Right cardiac atrium (tissue), 5 donors: Measurements from ENCODE around the gene CACNA1B. TPM values are rescaled to one million over a fixed set of nuclear protein-coding genes. Genes with fewer than 3 reads are reported as not detected.

Experiments
- ATAC-seq, 2 donors: fragments of 200-7000 bp; cut with Tn5 transposase; one replicate each; pipeline versions ENCODE4 v1.8.0 to v1.9.1; 2020; ENCODE audit warnings: moderate library complexity in 2 of 2, mild to moderate bottlenecking in 1 of 2
- DNase-seq, 3 donors: peaks; one replicate each; pipeline ENCODE4 v3.0.0-alpha.2; 2020
- H3K27ac ChIP-seq: one replicate; pipeline ENCODE4 v1.5.1; 2013; ENCODE audit warnings: mild to moderate bottlenecking, low read length, control low read depth, moderate library complexity
- H3K27me3 ChIP-seq: one replicate; pipeline ENCODE4 v1.6.1; 2013; ENCODE audit not compliant: control insufficient read depth, insufficient read depth
- H3K4me1 ChIP-seq: one replicate; pipeline ENCODE4 v1.6.1; 2013; ENCODE audit warnings: low read length; ENCODE audit not compliant: control insufficient read depth, insufficient read depth
- H3K4me3 ChIP-seq: one replicate; pipeline ENCODE4 v1.5.1; 2013; ENCODE audit warnings: low read length, control low read depth
- H3K9me3 ChIP-seq: one replicate; pipeline ENCODE4 v1.6.1; 2013; ENCODE audit warnings: low read length; ENCODE audit not compliant: control insufficient read depth
- WGBS: extraction: QIAGEN DNeasy Blood & Tissue Kit; methylation state at CpG from one replicate; pipeline ENCODE4 v1.1.7; 2013; 5-methylcytosine and 5-hydroxymethylcytosine counted together
- intact Hi-C, 4 donors: fragments of 100-400 bp; cut with DNase I; formaldehyde crosslinking; loops; one replicate each; pipeline versions ENCODE4 v1.11.0 to v1.14.0; 2022 to 2023
- polyA plus RNA-seq: library from polyadenylated mRNA; stranded (reverse); fragments of 200-250 nt; gene quantifications from one replicate; pipeline ENCODE4 v1.2.3, GENCODE V29; 2013
- total RNA-seq, 4 donors: library from RNA; stranded (reverse); fragmentation: NEBNext Ultra II Directional; extraction: Animal tissue kit (Norgen Biotek cat#: 25700); gene quantifications; one replicate each; pipeline ENCODE4 v1.2.1, GENCODE V29; 2021
- donor health status: healthy with polysubstance abuse.
- donor health status: DM: no; HTN: yes; CAD: no.
- donor health status: DM: no; HTN: no; CAD: no.
- donor health status: DM: no; HTN: yes; CAD: no; lungs with severe emphysema.
- donor health status: DM: yes; HTN: yes; CAD: no.

Gene CACNA1B
- total and polyA plus RNA-seq, 5 donors, result 0.05 to 0.44 (median 0.09) TPM

DNA sequence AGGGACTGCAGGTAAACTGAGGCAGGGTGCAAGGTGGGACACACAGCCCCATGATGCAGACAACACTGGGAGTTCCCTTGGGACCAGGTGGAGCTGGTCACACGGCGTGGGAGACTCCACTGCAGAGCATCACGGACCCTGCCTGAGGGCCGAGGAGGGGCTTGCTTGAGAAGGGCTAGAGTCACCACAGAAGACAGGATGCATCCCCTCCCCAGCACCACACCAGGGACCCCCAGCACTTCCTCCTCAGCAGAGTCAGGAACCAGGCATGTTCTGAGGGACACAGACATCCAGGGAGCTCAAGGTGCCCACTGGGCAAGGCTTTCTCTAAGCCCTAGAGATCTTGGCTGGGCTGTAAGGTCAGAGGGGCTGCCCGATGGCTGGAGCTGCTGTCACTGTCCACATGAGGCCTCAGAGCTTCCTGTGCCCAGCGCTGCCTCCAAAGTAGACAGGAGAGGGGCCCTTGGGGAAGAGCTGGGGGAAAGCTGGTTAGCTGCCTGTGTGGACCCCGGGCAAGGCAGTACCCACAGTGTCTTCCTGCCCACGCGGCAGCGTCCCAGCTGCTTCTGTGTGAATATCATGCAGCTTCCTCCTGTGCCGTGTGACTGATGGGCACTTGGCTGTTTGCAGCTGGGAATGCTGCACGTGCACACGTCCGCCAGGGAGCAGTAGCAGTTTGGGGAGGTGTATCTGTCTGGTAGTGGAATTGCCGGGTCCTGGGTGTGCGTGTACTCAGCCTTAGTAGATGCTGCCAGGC, 176.6 kb downstream of the CACNA1B start:
- peak in 1 of 3 donors; percentile 7 for DNase-seq
- Histone ChIP-seq H3K27ac (no peak overlapping the region), H3K4me3 (no peak overlapping the region), H3K9me3 (no peaks in the 10 kb centered on the region), H3K27me3 (no peaks in the 10 kb centered on the region), H3K4me1 (no peaks in the 10 kb centered on the region)
- ATAC-seq, result no peak
- intact Hi-C loops, result no loop called here
- 66% methylated on average over 16 of the region's 16 CpGs for WGBS

DNA sequence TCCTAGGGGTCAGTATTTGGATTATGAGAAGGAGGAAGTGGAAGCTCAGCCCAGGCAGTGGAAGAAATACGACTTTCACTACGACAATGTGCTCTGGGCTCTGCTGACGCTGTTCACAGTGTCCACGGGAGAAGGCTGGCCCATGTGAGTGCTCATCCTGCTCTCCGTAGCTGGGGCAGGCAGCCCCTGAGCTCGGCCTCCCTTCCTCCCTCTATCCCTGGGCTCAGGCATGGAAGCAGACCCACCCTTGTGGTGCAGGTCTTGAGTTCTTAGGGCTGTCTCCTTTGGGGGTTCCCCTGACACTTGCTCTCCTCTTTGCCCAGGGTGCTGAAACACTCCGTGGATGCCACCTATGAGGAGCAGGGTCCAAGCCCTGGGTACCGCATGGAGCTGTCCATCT, 180.1 kb downstream of the CACNA1B start:
- WGBS, result 79% methylated on average over 8 of the region's 8 CpGs
- Histone ChIP-seq H3K27ac (no peak overlapping the region), H3K27me3 (no peaks in the 10 kb centered on the region), H3K4me1 (no peaks in the 10 kb centered on the region), H3K9me3 (no peaks in the 10 kb centered on the region), H3K4me3 (no peak overlapping the region)
- ATAC-seq (no peak), DNase-seq (no peak)
- intact Hi-C loops, result no loop called here

DNA sequence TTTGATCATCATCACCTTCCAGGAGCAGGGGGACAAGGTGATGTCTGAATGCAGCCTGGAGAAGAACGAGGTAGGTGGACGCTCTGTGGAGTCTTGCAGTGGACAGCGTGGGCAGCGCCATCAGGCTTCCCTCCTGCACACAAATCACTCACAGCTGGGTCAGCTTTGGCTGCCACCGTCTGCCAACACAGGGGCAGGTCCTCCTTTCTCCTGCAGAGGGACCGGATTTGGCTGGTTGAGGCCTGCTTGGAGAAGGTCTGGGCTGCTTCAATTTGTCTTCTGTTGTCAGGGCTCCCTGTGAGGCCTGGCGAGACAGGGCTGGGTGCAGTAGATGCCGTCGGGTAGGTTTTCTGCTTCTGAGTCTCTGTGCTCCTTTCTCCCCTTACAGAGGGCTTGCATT, 180.6 kb downstream of the CACNA1B start:
- H3K27ac ChIP-seq, result no peak overlapping the region
- intact Hi-C loops, result no loop called here
- no peaks in the 10 kb centered on the region for H3K27me3 ChIP-seq
- H3K4me1 ChIP-seq, result no peaks in the 10 kb centered on the region
- 87% methylated on average over 9 of the region's 9 CpGs for WGBS
- no peak for ATAC-seq
- no peak overlapping the region for H3K4me3 ChIP-seq
- no peaks in the 10 kb centered on the region for H3K9me3 ChIP-seq
- DNase-seq, result no peak

DNA sequence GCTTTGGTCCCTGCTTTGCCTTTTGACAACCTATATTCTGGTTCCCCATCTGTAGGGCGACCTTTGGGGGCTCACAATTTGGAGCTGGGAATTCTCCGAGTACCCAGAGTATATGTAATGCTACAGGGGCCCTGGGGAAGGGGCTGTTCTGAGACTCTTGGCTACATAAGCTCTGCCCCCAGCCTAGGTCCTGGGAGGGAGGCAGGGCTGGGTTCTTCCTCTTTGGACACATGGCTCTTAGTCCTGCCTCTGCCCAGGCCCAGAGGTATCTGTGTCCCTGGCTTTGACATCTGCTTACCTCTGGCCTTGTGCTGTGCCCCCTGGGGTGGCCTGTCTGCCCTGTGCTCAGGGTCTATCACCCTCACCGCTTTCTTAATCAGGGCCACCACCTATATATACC, 181.6 kb downstream of the CACNA1B start:
- H3K9me3 ChIP-seq, result no peaks in the 10 kb centered on the region
- no peak overlapping the region for H3K4me3 ChIP-seq
- no peak overlapping the region for H3K27ac ChIP-seq
- intact Hi-C loops, result no loop called here
- no peaks in the 10 kb centered on the region for H3K4me1 ChIP-seq
- H3K27me3 ChIP-seq, result no peaks in the 10 kb centered on the region
- ATAC-seq, result no peak
- WGBS, result 81% methylated on average over 3 of the region's 3 CpGs
- no peak for DNase-seq

DNA sequence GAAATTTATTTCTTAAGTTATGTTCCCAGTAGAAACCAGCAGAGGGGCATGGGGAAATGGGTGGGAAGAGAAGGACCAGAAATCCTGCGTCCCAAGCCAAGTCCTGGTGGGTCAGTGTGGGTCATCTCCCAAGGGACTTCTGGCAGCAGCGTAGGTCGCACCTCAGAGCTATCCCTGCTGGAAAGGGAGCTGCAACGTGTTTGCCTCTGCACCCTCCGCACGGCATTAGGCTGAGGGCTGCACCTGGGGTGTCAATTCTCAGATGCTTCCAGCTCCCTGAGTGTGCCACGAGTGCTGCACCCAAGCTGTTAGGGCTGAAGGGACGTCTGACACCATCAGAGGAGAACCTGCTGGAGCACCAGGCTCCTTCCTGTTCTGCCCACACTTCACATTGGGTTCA, 182.8 kb downstream of the CACNA1B start:
- 71% methylated on average over 8 of the region's 8 CpGs for WGBS

DNA sequence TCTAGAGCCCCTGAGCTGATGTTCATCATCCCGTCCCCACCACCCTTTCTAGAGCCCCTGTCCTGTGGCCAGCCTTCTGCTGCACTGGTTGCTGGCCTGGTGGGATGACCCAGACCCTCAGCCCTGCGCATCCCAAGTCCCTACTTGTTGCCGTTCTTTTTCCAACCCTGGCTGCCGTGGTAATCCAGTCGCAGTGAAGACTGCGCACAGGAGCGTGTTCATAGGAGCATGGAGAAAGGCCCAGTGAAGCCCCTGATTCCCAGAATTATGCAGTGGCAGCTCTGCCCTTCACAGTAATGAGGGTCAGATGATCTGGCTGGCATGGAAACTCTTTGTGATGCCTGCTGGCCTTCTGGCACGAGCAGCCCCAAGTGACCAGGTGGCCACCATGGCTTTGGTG, 183.3 kb downstream of the CACNA1B start:
- WGBS, result 83% methylated on average over 8 of the region's 8 CpGs
- DNase-seq, result no peak
- Histone ChIP-seq H3K4me1 (no peaks in the 10 kb centered on the region), H3K9me3 (no peaks in the 10 kb centered on the region), H3K4me3 (no peak overlapping the region), H3K27ac (no peak overlapping the region), H3K27me3 (no peaks in the 10 kb centered on the region)
- ATAC-seq, result no peak
- intact Hi-C loops, result no loop called here

More for the DNA sequence above, 182.8 kb downstream of the CACNA1B start:
- Histone ChIP-seq H3K4me1 (no peaks in the 10 kb centered on the region), H3K27ac (no peak overlapping the region), H3K4me3 (no peak overlapping the region), H3K9me3 (no peaks in the 10 kb centered on the region), H3K27me3 (no peaks in the 10 kb centered on the region)
- no peak for ATAC-seq
- DNase-seq, result no peak
- intact Hi-C loops, result no loop called here

DNA sequence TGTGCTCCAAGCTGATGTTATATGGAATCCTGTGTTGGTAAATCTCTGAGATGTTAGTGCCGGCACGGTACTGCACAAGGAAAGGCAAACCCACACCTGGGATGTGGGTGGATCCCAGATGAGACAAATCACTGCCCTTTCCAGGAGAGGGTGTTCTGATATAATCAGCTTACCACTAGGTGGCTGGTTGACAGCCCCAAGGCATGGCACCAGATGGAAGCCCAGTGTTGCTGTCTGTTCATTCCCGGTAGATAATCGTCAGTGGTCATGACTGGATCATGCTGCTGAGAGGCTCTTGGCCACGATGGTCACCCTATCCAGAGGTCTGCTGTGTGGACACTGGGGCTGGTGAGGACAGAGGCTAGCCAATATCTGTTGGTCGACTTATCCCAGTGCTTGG, 184.0 kb downstream of the CACNA1B start:
- intact Hi-C loops, result no loop called here
- no peaks in the 10 kb centered on the region for H3K4me1 ChIP-seq
- WGBS, result 83% methylated on average over 6 of the region's 6 CpGs
- no peaks in the 10 kb centered on the region for H3K9me3 ChIP-seq
- no peak overlapping the region for H3K4me3 ChIP-seq
- DNase-seq (no peak), ATAC-seq (no peak)
- no peak overlapping the region for H3K27ac ChIP-seq
- H3K27me3 ChIP-seq, result no peaks in the 10 kb centered on the region

DNA sequence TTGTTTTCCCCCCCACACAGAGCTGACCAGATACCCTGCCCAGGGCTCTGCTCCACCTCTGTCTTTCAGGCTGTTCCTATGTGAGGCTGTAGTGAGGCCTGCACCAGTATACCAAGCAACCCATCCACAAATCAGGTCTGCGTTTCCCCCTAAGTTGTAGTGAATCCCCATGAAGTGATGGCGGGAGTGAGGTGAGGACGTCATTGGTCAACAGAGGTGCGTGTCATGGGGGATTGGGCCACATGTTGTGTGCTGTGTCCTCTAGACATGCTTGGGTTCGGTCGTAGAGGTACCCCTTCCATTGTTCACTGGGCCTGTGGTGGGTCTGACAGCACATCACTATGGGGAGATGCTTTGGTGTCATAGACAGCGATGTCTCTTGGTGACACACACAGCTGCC, 184.6 kb downstream of the CACNA1B start:
- intact Hi-C loops, result no loop called here
- no peaks in the 10 kb centered on the region for H3K9me3 ChIP-seq

DNA sequence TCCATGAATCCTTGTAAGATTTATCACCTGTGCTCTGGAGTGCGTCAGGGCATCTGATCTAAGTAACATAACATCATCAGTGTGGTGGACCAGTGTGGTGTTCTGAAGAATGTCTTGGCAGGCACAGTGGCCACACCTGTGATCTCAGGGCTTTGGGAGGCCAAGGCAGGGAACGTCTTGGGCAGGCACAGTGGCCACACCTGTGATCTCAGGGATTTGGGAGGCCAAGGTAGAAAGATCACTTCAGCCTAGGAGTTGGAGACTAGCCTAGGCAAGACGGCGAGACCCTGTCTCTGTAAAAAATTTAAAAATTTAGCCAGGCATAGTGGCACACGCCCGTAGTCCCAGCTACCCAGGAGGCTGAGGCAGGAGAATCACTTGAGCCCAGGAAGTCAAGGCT, 185.5 kb downstream of the CACNA1B start:
- intact Hi-C loops, result no loop called here
- ATAC-seq (no peak), DNase-seq (peak in 1 of 3 donors; percentile 16)
- WGBS, result 83% methylated on average over 6 of the region's 6 CpGs
- Histone ChIP-seq H3K27ac (no peak overlapping the region), H3K27me3 (no peaks in the 10 kb centered on the region), H3K9me3 (no peaks in the 10 kb centered on the region), H3K4me1 (no peaks in the 10 kb centered on the region), H3K4me3 (no peak overlapping the region)

More for the DNA sequence above, 184.6 kb downstream of the CACNA1B start:
- DNase-seq (peak in 1 of 3 donors; percentile 3), ATAC-seq (no peak)
- WGBS, result 92% methylated on average over 7 of the region's 7 CpGs
- H3K27me3 ChIP-seq, result no peaks in the 10 kb centered on the region
- H3K27ac ChIP-seq, result no peak overlapping the region
- no peak overlapping the region for H3K4me3 ChIP-seq
- no peaks in the 10 kb centered on the region for H3K4me1 ChIP-seq

DNA sequence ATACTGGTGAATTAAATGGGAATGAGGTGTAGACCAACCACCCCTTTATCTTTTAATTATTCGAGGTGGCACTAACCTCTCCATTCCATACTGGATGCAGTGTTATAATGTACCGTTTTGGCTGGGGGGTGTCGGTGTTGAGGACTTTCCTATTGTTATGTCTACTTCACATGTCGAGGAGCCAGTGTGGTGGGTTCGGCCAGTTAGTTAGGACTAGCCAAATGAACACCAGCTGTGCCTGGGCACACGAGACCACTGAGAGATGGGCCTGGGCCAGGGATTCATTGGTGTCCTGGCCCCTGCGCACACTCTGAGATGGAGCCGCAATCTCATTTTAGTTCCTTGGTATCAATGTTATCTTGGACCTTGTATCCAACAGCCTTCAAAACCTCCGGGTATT, 186.2 kb downstream of the CACNA1B start:
- no peak for ATAC-seq
- Histone ChIP-seq H3K4me3 (no peak overlapping the region), H3K27me3 (no peaks in the 10 kb centered on the region), H3K9me3 (no peaks in the 10 kb centered on the region), H3K4me1 (no peaks in the 10 kb centered on the region), H3K27ac (no peak overlapping the region)
- WGBS, result 80% methylated on average over 9 of the region's 9 CpGs
- intact Hi-C loops, result no loop called here
- DNase-seq, result no peak

DNA sequence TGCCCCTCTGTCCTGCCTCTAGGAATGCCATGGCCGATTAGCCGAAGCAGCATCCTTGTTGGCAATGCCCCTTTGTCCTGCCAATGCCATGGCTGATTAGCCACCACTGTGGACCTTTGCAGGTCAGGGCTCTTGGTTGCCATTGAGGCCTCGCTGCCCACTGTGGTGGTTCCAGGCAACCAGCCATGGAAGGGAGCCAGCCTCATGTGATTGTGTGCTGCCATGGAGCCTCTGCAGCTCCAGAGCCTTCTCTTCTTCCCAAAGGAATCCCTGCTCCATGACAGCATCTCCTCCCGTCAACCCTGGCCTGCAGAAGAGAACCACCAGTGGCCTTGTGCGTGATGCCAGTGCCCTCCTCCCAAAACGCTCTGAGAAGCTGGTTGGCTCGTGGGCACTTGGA, 187.0 kb downstream of the CACNA1B start:
- intact Hi-C loops, result no loop called here

DNA sequence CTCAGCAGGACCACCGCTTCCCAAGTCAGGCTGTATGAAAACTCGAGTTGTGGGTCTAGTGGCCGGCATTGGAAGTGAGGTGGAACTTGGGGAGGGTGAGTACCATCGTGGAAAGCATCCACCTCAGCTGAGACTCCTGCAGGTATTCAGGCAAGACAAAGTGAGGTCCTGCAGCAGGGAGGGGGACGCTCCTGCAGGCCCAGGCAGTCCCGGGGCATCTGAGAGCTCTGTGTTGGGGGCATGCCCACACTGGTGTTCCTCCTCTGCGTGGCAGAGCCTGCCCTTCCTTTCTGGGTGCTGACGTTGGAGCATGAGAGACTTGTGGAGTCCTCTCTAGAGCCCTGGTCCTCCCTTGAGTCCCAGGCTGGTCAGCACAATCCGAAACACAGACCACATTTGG, 187.7 kb downstream of the CACNA1B start:
- H3K9me3 ChIP-seq, result no peaks in the 10 kb centered on the region
- H3K27me3 ChIP-seq, result no peaks in the 10 kb centered on the region
- H3K27ac ChIP-seq, result no peak overlapping the region
- WGBS, result 77% methylated on average over 9 of the region's 9 CpGs
- H3K4me3 ChIP-seq, result no peak overlapping the region
- intact Hi-C loops, result no loop called here
- no peaks in the 10 kb centered on the region for H3K4me1 ChIP-seq
- DNase-seq (peak in 1 of 3 donors; percentile 9), ATAC-seq (no peak)

More for the DNA sequence above, 187.0 kb downstream of the CACNA1B start:
- DNase-seq (no peak), ATAC-seq (no peak)
- Histone ChIP-seq H3K4me1 (no peaks in the 10 kb centered on the region), H3K27ac (no peak overlapping the region), H3K27me3 (no peaks in the 10 kb centered on the region), H3K9me3 (no peaks in the 10 kb centered on the region), H3K4me3 (no peak overlapping the region)
- WGBS, result 87% methylated on average over 7 of the region's 7 CpGs
